Renal pelvis (tissue), 4 donors: Measurements from ENCODE around the gene C2orf66. TPM values are rescaled to one million over a fixed set of nuclear protein-coding genes. Genes with fewer than 3 reads are reported as not detected.

ENCODE experiments used
- DNase-seq: peaks from one replicate; pipeline ENCODE4 v3.0.0-alpha.2; 2013
- polyA plus RNA-seq, 3 donors: library from polyadenylated mRNA; unstranded; fragments of 120-200 nt; gene quantifications; one replicate each; pipeline ENCODE4 v1.2.1, GENCODE V29; 2013; ENCODE audit not compliant: insufficient read length in 3 of 3

Gene C2orf66
- polyA plus RNA-seq, 3 donors = 0.31 to 0.84 (median 0.61) TPM

DNA sequence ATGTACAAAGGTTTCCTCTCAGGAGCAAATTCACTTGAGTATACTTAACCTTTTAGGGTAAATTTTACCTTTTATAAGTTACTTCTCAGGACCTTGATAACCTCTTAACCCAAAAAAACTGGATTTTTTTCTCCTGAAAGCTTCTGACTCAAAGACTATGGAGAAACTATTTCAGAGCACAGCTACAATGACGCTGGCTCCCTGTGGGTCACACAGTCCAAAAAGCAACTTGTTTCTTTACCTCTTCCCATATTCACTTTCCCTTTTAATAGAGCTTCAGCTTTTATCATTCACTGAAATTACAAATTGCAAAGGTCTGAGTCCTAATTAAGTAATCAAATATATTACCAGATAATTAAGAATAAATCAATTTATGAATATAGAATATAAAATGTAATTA lies 42.1 kb downstream of the C2orf66 start:
- no peak for DNase-seq

DNA sequence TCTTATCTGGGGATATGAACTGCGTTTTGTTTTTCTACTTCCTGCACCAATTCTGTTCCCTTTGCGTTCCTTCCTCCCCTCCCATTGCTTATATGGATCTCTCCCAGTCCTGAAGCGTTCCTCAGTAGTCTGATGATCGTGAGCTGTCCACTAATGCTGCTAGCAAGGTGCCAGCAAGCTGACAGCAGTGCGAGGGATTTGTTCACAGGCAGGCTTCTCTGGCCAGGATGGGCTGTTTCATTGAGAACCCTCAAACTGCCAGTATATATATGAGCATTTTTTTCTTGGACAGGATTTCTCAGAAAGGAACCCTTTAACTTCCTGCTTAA lies 49.8 kb downstream of the C2orf66 start:
- no peak for DNase-seq

DNA sequence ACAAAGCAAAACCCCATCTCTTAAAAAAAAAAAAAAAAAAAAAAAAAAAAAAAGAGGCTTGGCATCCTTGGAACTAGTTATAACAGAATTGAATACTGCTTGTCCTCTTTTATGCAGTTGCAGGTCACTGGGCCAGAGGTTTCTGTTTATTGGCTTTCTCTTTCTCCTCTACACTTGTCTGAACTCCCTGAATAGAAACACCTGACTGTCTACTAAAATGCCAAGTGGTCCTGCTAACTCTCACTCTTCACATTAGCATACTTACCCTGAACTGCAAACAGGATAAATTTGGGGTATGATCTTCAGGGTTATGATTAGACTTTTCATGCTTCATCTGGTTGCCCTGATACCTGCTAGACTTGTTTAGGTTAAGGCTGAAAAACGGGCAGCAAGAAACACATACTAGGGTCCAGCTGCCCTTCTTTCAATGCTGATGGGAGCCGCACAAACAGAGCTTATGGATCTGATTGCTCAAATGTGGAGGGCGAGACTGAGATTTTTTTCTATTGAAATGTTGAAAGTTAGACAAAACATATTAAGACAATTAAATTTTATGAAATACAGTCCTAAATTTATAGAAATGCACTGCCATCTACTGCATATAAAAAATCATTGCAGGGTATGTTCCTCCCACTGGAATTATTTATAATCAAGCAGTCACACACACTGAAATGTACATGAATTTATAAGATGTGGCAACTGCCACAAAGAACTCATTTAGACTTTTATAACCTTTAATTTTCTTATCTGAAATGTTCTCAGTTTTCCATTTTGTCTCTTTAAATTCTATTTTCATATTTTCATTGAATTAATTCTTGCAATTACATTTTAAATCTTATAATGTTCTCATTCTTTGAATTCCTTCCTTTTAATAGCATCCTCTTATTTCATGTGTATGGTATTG lies 50.4 kb downstream of the C2orf66 start:
- no peak for DNase-seq

Other genes with a start within 250 kb of the C2orf66 start
- 10 to 100 TPM; 13.8 to 15.5 (median 14.5) TPM for gene HECW2, start 215.8 kb downstream of the C2orf66 start, polyA plus RNA-seq
- 10 to 100 TPM; 21.8 to 28.2 (median 26.9) TPM for gene CCDC150, start 169.6 kb downstream of the C2orf66 start, polyA plus RNA-seq
- 10 to 100 TPM; 51.7 to 73.1 (median 72.7) TPM for gene GTF3C3, start 9.7 kb downstream of the C2orf66 start, polyA plus RNA-seq
- 10 to 100 TPM; 19.9 to 29.1 (median 26.7) TPM for gene PGAP1, start 117.4 kb upstream of the C2orf66 start, polyA plus RNA-seq